ENCODE data around the gene GNA15. TPM values are rescaled to one million over a fixed set of nuclear protein-coding genes. Genes with fewer than 3 reads are reported as not detected.

Gene GNA15
- total and polyA plus RNA-seq, 2 of the 8 experiments (the other 6 are each of a cell fraction or from before 2014, with no cell fraction given), result 0.26 to 0.45 TPM

DNA sequence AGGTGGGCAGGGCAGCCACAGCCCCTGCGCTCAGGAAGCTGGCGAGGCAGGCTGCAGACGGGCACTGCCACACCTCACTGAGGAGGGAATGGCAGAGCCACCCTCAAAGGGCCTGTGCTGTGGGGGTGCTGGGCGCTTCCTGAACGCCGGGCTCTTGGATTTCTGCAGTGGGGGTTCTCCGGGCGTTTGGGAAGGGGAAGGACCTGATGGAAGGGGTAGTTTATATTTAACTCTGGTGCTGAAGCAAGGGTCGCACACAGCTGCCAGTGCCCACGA lies 31.2 kb upstream of the GNA15 start:
- Histone ChIP-seq H3K9ac (replicated peaks in 1 of 4; ENCODE audit: extremely low read depth in 1 of 4, low read depth in 3 of 4, low read length in 3 of 4) (no peak overlapping the region), H3K23ac (ENCODE audit: insufficient read length) (no peak overlapping the region), H3K4me1 (replicated peaks in 1 of 4; ENCODE audit: control insufficient read depth in 3 of 4, insufficient read depth in 4 of 4, low read length in 3 of 4) (peaks cover 0 to 4% (median 2%) of the 10 kb centered on the region in 4 experiments; a peak in 5 of 7 replicates), H2BK15ac (ENCODE audit: low read length) (no peak overlapping the region), H4K91ac (replicated peaks; ENCODE audit: insufficient read length, low read length) (no peak overlapping the region), H3K4me3 (ENCODE audit: extremely low read depth in 1 of 4, insufficient read depth in 2 of 4, low read depth in 3 of 4, low read length in 4 of 4) (no peak overlapping the region), H4K20me1 (replicated peaks in 1 of 2; ENCODE audit: control insufficient read depth in 1 of 2, insufficient read depth in 2 of 2, low read length in 2 of 2) (peaks cover 8 to 31% of the 10 kb centered on the region in 2 experiments), H2BK5ac (ENCODE audit: low read depth, low read length) (no peak overlapping the region), H2AK5ac (ENCODE audit: low read depth, low read length) (no peak overlapping the region), H2AFZ (ENCODE audit: low read length) (no peak overlapping the region), H3K23me2 (ENCODE audit: low read depth, low read length) (no peaks in the 10 kb centered on the region), H2BK12ac (ENCODE audit: low read depth, low read length) (no peak overlapping the region), H3K4ac (replicated peaks; ENCODE audit: insufficient read length, low read depth, low read length) (no peak overlapping the region), H4K5ac (ENCODE audit: insufficient read length, low read depth, low read length) (no peak overlapping the region), H2BK20ac (ENCODE audit: low read length) (no peak overlapping the region), H3K27ac (ENCODE audit: low read depth, low read length) (no peak overlapping the region), H3K18ac (ENCODE audit: extremely low read depth, low read length) (no peak overlapping the region), H3K14ac (ENCODE audit: insufficient read length) (no peak overlapping the region), H3K27me3 (replicated peaks in 1 of 4; ENCODE audit: control insufficient read depth in 3 of 4, extremely low read depth in 1 of 4, insufficient read depth in 3 of 4, low read length in 3 of 4) (no peaks in the 10 kb centered on the region), H3K4me2 (ENCODE audit: insufficient read depth in 1 of 2, low read depth in 2 of 2, low read length in 2 of 2) (no peak overlapping the region), H3K79me1 (ENCODE audit: low read depth, low read length) (peaks cover 10% of the 10 kb centered on the region; the same call in 1 of the 2 replicates), H2BK120ac (replicated peaks; ENCODE audit: low read depth, low read length) (no peak overlapping the region), H3K79me2 (ENCODE audit: control insufficient read depth in 1 of 2, insufficient read depth in 2 of 2, low read length in 2 of 2) (peaks cover 0 to 69% of the 10 kb centered on the region in 2 experiments; a peak in 3 of 4 replicates), H3K36me3 (ENCODE audit: control insufficient read depth in 2 of 4, insufficient read depth in 4 of 4, low read length in 3 of 4) (no peaks in the 10 kb centered on the region), H3K56ac (replicated peaks; ENCODE audit: insufficient read length, low read depth, low read length) (no peak overlapping the region), H4K8ac (ENCODE audit: extremely low read depth, insufficient read depth, low read length) (no peak overlapping the region), H3K9me3 (ENCODE audit: insufficient read depth in 2 of 2, low read depth in 1 of 2, low read length in 1 of 2) (no peaks in the 10 kb centered on the region)
- ChIA-PET CTCF (ENCODE audit: partially characterized antibody) (interaction anchor here (0.5 to 20.0 kb wide), 26 partner anchors 9 to 442 kb away, joined by 3 to 339 read pairs (median 6); partner anchors contain the start of gene GNA11), POLR2A (ENCODE audit: partially characterized antibody) (interaction anchor here (1.1 to 1.3 kb wide), 2 partner anchors 28 to 131 kb away, joined by 3 to 9 read pairs; no protein-coding TSS in a partner anchor)
- DNase-seq (ENCODE audit: low read depth in 1 of 2, low spot score in 2 of 2) (no peak), FAIRE-seq (no peak)
- WGBS, 2 experiments (ENCODE audit: extremely low coverage in 1 of 2, insufficient coverage in 1 of 2, insufficient read length in 1 of 2, insufficient replicate concordance in 2 of 2, low coverage in 1 of 2, low lambda C conversion rate in 2 of 2, missing lambda C conversion rate in 1 of 2), result 81% methylated on average over 10 of the region's 10 CpGs; no CpG with 5 or more reads in 1 of the 2 experiments
